Activated CD8-positive, alpha-beta memory T cell treated with anti-CD3 and anti-CD28 coated beads, Interleukin-2, amount 50 U/mL, for 24 hours (primary cell): Measurements from ENCODE around the gene USP7.
"Not testable (repeated sequence)": the region's sequence is repeated elsewhere in the genome, so short reads cannot be mapped to it uniquely, and the experiment has no call there.

Experiments
- DNase-seq: peaks from one replicate; pipeline ENCODE4 v3.0.0-alpha.2; 2020; ENCODE audit errors: extremely low read depth

USP7 gene

DNA sequence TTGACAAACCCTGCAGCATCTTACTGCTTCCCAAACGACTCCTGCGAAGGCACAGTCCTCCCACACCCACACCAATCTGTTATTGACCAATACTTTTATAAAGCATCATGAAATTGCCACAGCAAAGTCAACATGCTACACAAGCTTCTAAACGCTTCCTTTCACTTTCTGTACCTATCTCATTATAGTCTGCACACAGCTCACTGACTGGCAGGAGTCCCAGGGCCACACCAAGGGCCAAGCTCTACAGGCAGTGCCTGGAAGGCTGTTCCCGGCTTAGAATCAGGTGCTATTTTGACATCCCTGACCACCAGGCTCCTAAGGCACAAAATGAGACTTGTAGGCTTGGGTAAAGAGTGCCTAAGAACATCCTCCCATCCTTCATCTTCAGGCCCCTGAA, 39.5 kb downstream of the USP7 start:
- no peak for DNase-seq

DNA sequence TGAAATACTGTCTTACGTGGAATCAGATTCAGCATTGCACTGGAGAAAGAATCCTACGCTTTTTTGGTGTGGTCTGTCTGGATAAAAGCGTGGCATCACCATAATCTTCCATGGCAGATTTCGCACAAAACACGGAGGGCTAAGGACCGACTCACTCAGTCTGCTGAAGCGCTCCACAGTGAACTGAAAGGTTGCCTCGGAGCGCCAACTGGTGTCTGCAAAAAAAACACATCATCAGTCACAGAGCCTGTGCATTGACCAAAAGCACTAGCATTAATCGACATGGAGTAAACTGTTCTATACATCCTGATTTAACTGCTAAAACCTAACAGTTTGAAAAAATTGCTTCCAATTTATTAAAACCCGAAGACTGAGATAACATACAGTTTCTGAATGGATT, 40.5 kb downstream of the USP7 start:
- DNase-seq, result no peak

DNA sequence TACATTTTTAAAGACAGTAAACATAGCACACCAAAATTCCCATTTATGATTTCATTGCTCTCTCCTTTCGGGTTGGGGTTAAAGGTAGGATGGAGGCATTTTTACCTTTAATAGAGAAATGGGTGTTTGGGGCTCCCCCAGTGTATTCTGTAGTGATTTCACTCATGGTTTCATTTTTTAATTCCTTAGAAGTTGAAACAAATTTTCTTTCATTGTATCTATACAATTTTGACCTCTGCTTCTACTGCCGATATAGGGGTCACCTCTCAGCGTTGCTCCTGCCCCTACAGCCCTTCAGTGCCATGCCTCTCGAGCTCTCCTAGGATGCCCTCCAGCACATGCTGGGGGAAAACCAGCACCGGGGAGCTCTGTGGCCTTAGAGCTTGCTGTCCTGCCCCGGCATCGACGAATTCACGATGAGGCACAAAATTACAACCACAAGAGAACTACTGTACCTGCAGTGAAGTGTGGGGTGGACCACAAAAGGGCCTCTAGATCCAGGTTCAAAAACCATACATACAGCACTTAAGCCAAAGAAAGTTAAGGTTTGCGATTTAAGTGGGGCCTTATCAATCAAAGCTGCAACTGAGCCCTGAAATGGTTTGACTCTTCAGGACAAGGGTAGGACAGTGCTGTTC, 42.2 kb downstream of the USP7 start:
- DNase-seq, result no peak

DNA sequence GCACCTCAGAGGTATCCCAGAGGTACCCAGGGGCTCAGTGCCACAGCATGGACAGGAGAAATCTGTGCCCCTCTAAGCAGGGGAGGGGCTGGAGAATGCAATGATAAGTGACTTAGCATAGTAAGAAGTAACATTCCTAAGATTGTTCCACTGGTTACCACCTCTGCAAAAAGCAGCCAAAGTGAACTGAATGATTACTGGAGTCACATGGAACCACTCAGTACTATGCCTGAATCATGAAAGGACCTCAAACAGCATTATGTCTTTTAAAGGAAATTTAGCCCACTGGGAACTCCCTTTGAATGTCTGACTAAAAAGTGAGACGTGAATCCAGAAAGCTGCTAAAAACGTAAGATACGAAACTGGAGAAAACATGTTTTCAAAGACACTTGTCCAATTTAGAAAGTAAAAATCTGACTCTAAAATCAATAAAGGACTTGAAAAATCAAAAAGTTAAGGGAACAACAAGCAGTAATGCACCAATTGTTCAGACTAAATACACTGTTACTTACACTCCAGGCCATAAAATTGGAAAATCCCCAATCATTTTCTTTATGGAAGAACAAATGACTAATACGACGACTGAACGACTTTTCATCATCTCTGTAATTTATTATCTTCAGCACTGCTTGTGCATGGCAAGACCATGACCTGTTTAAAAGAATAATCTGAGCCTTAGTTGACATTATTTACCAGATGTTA, 42.9 kb downstream of the USP7 start:
- DNase-seq, result no peak

DNA sequence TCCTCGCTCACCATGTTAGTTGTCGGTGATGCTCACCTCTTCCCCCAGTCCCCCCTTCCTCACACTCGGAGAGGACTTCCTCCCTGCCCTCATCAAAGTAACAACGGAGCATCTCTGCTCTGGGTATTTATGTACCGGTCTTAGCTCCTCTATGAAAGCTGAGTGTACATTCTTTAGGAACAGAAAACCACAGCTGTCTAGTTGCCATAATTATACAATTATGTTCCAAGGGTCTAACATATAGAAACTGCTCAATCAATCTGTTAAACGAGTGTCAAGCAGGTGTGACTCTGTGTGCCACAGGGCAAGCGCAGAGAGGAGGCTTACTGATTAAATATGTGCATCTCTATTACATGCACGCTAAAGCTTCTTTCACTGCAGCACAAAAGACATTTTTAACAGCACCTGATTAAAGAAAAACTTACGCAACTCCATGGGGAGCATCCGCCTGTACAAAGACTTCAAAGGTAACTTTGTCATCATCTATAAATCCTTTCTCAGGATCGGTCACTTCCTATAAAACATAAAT, 43.7 kb downstream of the USP7 start:
- no peak for DNase-seq

DNA sequence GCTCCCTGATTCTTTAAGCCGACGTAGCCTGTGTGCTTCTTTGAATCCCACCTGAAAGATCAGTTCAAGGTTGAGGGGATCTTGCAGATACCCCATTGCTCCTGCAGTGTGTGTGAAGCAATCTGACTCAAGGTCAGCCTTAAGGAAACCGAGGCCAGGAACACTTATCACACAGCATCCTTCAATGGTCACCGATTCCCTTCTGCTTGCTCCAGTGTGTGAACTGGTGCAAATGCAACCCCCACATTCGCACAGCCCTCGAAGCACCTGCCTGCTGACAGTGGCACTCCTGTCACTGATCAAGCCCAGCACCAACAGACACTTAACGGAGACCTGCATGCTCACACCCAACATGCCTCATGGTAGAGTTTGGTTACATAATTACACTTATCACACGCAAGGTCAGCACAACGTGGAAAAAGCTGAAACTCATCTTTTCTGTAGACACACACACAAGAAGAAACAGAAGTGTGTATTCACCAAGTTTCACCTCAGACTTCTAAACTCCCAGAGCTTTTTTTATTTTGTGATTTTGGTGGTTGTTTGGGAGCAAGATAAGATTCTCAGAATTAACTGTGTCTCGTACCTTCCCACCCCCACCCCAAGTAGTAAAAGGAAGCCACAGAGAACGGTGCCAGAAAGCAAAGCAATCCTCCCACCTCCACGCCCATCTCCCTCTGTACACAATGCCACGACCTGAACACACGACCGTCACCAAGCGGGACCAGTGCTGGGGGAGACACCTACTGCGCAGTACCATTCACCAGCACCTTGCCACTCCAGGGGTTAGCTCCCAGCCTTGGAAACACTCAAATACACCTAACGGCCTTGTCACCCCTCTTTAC, 44.4 kb downstream of the USP7 start:
- no peak for DNase-seq

DNA sequence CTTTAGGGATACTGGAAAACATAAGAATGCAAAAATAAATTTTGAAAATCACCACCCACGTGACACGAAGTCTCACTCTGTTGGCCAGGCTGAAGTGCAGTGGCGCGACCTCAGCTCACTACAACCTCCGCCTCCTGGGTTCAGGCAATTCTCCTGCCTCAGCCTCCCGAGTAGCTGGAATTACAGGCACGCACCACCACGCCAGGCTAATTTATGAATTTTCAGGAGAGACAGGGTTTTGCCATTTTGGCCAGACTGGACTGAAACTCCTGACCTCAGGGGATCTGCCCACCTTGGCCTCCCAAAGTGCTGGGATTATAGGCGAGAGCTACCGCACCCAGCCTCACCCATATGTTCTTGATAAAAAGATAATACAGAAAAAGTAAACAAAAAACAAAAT, 46.4 kb downstream of the USP7 start:
- not testable (repeated sequence) for DNase-seq

DNA sequence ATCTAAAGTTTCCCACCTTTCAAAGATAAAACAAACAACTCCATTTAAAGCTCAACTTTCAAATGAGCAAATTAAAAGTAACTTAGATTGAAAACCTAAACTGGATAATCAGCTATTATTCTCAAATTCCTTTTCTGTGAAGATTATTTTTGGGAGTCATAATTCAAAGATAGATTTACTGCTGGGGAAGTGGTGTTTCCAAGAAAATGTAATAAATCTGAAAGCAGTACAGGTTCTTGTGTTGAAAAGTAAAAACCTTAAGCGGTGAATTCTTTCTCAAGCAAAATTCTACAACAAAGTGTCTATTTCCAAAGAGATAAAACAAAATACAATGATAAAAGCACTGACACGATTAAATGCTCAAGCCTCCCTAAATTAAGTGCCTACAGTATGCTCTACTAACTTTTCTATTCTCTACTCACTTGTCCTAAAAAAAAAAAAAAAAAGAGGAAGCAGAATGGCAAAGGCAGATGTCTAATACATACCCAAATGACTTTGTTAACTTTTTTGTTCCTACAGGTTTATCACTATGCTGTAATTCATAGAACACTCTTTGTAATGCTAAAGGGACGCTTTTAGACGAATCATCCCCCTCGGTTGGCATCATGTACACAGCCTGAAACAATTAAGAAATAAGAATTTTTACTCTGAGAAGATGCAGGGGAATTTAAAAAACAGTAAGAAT, 47.0 kb downstream of the USP7 start:
- DNase-seq, result no peak

DNA sequence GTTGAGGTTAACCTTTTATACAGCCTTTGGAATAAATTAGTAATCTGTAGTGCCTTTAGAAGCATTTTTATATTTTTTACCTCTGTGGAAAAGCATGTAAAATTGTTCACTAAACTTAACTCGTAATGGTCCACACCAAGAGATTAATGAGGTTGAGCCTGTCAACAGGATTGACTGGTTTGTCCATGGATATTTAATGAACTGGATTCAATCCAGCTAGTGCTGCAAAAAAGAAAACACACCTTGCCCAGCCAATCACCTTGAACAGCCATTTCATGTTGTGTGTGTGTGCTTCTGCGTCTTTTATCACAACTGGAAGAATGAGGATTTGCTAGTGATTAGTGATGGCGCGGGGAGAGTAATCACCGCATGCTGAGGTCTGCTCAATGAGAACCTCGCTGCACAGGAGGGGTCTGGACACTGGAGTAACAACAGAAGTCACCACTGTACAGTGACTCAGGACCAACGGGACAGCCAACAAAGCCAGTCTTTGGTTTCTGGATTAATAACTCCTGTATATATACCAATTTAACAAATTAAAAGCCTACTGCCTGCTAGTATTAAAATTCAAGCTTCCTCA, 47.9 kb downstream of the USP7 start:
- no peak for DNase-seq

DNA sequence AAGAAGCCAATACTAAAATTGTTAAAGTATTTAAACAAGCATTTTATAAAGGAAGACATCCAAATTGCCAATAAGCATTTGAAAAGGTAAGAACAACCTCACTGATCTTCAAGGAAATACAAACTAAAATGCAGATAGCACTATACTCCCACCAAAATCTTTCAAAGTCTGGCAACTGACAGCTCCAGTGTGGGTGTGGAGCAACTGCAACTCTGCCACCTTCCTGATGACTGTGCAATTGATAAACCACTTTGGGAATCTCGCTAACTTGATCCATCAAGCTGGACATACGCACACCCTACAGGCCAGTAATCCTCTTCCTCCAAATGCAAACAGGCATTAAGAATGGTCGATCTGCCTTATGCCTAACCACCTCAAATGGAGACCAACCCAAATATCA, 49.6 kb downstream of the USP7 start:
- DNase-seq, result no peak

DNA sequence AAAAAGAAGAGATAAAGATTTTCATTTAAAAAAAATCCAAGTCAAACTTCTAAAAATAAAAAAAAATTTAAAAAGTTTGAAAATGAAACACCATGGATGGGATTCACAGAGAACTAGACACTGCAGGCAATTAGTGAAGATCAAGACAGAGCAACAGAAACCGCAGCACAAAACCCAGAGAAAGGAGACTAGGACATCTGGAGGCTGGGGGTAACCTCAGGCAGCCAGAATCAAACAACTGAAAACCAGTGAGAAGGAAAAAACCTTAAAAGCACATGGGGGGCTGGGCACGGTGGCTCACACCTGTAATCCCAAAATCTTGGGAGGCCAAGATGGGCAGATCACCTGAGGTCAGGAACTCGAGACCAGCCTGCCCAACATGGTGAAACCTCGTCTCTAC, 50.9 kb downstream of the USP7 start:
- no peak for DNase-seq

DNA sequence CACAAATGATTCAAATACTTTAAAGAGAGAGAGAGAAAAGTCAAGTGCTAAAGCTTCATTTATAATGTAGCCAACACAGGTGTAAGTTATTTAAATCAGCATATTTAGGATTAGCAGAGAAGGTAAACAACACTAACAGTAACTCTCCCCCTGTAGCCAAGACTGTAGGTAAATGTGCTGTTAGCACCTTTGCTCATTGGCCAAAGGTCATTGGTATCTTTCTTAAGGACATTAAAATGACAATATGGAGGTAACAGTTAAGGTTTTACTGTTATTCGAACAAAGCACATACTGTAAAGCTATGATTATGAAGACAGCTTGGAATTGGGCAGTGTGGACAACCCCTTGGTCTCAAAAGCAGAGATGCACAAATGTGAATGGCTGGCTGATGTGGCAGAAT, 52.9 kb downstream of the USP7 start:
- no peak for DNase-seq

DNA sequence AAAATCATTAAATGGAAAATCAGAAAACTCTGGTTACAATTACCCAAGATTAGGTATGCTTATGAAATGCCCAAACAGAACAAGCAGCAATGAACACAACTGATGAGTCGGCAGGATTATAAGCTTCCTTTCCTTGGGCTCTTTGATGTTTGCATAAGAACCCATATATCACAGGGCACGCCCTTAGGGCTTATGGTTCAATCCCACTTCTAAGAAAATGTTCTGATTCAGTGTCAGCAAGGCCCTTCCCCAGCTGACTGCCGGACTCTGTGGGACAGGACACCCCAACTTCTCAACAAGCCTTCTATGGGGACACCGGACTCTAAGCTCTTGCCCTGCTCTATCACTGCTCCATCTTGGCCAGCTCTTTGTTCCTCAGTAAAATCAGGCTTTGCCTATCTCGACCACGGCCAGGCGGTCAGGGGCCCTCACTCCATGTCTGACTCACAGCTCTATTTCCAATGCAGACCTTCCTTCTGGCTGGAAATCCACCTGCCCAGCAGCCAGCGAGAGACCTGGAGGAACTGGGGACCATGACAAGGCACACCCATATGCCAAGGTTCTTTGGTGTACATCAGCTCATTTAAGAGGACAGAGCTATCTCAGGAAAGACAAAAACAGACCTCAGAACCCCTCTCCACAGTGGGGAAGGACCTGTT, 54.8 kb downstream of the USP7 start:
- DNase-seq, result no peak

DNA sequence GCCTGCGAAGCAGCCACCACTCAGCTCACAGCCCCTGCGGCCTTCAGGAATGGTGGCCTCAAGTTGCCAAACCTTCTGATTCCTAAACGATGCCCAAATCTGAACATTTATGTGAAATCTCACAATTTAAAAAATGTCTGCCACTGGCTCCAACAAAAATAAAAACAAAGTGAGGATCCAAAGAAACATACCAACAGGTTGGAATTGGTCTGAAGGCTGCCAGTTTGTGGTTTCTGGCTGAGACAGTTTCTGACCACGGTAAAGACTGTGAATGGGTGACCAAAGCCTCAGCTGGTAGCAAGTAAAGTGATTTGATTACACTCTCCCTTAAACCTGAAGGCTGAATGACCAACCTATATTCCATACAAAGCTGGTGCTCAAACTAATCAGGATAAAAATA, 56.6 kb downstream of the USP7 start:
- no peak for DNase-seq

DNA sequence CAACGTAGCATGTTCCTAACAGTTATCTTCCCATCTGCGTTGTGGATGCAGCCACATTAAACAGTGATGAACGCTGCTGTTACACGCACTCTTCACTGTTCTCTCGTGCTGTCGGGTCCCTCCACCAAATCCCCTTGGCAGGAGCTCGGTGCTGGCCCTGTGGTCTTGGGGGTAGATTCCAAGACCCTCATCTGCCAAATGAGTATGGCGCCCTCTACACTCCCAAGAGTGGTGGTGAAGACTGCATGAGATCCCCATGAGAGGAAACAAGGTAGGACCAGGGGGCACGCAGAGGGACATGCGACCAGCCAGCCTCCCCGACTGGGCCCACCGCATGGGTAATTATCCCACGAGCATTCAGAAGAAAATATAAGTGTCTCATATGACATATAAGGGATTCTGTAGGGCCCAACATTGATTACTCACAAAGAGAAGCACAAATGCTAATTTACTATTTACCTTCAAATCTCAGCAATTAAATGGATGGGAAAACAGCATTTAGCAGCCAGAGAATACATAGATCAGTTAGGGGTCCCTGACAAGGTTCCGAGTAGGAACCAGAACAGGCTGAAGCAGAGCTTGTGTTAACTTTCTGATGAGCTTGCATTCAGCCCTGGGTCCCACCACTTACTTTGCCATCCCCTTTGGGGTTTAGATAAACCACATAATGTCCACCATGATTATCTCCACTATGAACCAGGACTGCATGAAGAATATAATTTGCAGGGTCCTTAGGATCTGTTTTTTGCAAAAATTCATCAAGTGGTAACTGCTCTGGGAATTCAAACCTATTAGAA, 57.7 kb downstream of the USP7 start:
- no peak for DNase-seq

DNA sequence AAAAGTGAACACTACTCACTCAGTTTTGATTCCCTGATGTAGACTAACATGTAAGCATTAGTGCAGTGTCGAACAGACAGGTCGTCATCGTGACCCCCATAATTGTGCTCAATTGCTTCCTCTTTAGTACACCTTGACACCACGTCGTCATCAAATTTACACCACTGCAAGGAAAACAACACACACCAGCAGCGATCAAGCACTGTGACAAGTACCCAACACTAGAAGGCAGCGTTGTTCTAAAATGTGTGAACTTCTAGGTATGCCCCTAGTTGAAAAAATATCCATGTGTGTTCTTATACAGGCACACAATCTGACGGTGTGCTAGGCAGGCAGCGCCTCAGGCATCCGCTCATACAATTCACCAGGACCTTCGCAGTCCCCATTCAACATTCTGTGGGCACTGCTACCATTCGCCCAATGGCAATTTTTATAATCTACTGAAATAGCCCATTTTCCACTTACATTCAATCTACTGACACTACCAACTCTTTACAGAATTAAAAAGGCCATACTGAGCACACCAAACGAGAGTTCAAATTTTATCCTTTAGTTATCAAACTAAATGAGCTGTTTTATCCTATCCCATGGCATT, 58.4 kb downstream of the USP7 start:
- DNase-seq, result no peak

DNA sequence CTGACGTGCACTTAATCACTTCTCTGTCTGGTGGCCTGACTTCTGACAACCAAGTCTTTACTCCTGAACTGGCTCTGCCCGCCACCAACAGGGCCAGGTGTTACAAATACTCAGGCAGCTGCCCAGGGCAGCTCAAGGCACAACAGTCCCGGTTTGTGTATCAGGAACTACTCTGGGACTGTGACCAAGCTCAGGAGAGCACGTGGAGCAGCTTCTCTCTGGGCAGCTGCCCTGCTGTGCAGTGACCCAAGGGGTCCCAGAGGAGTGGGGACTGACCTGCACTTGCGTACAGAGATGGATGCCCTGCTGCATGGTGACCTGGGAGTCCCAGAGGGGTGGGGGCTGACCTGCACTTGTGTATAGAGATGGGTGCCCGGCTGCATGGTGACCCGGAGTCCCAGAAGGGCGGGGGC, 59.7 kb downstream of the USP7 start:
- DNase-seq, result no peak

DNA sequence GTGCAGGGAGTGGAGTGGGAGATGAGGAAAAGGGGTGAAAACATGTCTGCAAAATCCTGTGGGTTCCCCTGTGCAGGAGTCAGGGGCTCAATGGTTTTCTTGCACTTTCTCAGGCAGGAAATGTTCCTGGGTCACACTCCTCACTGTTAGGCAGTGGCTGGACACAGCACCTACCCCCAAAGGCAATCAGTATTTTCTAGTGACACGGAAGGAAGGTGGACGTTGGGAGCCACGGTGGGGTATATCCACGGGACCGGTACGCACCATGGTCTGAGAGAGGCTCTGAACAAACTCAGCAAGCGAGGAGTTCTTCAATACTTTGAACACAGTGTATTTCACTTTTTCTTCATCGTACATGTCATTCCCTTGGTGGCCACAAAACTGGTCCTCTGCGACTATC, 60.7 kb downstream of the USP7 start:
- DNase-seq, result no peak

DNA sequence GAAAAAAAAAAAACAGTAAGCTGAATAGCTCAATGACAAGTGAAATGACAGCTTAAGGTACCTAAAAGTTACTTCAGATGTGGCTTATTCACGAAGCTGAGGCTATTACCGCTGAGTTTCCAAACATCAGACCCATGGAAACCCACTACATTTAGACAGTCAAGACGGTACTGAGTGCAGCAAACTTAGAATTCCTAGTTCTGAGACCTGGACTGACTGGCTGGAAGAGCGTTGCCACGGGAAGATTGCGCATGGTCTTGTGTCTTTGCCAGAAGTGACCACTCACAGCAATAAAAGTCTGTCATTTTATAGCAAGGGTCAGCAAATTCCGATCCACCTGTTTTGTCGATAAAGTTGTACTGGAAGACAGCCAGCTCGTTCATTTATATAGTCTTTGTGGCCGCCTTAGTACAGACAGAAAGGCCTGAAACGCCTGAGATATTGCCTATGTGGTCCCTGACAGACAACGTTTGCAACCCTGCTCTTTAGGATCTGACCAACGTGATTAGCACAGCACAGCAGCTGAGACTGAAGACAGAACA, 62.3 kb downstream of the USP7 start:
- no peak for DNase-seq

DNA sequence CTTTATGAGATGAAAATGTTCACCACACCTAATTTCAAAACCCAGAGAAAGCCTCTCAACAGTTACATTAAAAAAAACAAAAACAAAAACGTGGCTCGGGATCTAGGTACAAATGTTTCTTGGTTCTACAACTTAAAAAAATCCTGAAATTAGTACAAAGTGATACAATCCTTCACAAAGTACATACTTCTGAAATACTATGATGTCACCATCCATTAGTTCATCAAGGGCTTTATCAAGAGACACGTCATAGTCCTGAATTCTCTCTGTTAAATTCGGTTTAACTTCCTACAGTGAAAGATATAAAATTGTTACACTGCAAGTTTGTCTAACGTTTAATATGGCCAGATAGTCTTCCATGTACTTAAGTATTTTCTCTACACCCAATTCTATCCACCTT, 63.4 kb downstream of the USP7 start:
- DNase-seq, result no peak
